GM21529 (cell line): Measurements from ENCODE around the gene CRAMP1.

Source experiments
- ATAC-seq: cut with Tn5 transposase; IDR thresholded peaks from one replicate; pipeline ENCODE4 v1.9.1; 2021; ENCODE audit not compliant: unreplicated experiment

Gene CRAMP1

DNA sequence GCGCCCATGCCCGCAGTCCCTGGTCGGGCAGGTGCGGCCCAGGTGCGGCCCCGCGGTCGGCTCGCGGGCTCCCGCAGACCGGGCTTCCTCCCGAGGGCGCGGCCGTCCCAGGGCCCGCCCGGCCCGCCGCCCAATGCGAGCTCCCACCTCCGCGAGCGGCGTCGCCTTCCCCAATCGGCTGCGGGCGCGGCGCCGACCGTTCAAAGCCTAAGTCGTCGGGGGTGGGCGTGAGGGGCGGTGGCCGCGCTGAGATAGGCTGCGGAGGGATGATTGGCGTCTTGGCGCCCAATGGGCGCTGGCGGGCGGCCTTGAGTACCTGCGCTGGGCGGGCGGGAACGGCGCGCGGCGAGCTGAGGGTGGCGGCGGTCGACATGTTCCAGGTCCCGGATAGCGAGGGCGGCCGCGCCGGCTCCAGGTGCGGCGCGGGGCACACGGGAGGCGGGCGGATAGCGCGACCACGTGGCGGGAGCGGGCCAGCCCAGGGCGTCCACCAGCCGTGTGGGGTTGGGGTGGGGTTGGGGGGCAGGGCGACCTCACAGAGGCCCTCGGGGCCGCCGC is 65.9 kb downstream of the CRAMP1 start, which contains the start of gene JPT2:
Gene JPT2 (plus strand): TSS at position 338 of the 558 bp plus-strand sequence. CDS start 34 bp downstream, at position 372.
- peak; percentile 88 for ATAC-seq

- peak; percentile 13 for ATAC-seq
These were observed 66.4 kb downstream of the CRAMP1 start for GRCh38 chr16:1678500-1679098.

DNA sequence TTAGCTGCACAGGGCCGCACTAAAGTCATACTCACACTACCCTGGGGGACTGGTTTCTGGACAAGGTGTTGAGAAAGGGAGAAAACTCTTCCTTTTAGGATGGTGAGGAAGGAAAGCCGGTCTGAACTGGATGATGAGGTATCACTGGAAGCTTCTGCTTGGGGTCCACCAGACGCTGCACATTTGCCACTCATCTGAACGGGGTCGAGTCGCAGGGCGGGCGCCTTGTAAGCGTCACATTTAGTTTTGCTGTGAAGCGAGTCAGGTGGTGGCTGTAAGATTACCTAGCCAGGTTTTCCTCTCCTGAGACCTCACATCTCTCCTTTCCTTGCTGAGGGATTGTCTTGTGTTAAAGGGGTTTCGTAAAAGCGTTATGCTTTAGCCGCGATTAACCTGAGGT is 68.2 kb downstream of the CRAMP1 start:
- no peak for ATAC-seq

DNA sequence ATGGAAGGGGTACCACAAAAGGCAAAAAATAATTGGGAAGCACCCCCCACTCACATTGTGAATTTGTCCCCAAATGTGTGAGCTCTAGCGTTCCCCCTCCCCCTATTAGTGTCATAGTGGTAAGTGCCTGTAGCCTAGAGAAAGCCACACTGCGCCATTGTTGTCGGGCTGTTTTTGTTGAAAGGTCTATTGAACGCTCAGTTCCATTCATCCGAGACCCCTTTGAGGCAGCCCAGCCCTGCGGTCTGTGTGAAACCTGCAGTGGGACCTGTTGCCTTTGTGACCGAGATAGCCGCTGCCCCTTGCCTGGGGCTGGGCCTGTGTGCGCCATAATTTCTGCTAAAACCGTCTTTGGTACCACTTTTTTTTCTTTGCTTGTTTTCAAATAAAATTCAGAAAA is 68.9 kb downstream of the CRAMP1 start:
- no peak for ATAC-seq

DNA sequence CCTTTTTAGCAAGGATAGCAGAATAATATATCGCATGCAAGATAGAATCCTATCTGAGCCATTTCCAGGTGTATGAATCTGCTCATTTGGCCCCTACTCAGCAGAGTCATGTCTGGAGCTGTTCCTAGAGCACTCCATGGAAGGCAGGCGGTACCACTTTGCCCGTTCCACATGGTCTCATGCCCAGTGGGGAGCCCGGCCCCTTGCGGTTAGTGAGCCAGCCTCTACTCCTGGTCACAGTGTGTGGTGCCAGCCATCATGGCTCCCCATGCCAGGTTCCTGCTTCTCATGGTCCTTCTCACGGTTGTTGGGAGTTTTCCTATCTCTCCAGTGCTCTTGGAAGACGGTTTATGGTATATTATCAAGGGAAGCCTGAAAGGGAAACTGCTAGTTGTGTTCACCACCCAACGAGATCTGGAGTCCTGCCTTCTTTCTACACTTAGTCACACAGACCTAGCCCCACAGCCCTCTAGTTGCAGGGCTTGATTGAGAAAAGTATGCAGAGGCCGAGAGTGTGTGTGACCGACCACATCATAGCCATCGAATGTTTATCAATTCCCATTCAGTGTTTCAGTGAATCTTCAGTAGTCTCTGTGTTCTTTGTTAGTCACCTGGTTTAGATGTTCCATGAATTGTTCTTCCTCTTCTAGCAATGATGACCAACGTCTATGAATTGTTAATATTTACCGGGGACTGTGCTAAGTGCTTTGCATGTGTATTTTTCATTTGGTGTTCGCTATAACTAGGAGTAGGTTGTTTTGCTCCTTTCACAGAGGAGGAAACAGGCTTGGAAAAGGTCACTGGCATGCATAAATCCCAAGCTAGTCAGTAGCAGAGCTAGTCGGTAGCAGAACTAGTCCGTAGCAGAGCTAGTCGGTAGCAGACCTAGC is 75.5 kb downstream of the CRAMP1 start:
- no peak for ATAC-seq

DNA sequence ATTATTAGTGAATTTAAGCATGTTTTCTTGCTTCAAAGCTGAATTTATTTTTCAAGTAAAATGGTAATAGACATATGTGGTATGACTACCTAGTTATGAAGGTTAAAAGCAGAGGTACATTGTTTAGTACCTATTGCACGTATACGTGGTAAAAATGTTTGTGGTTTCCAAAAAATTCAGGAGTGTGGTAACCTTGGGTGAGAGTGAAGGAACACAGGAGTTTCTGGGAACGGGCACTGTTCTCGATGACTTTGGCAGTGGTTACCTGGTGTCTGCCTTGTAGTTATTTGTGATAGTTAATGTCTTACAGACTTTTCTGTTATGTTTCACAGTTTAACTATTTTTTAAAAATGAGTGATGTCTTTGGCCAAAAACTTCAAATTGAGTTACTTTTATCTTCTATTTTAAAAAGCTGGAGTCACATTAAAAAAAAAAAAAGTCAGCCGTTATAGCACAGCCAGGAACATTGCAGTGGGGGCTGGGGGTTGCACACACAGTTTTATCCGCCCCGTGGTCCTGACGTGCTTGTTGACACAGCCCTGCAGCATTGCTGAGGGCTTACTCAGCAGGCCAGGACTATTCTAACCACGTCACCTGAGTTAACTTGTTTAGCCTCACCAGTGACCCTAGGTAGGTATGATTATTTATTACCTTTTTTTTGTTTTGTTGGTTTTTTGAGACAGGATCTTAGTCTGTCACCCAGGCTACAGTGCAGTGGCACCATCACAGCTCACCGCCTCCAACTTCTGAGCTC is 76.8 kb downstream of the CRAMP1 start:
- ATAC-seq = no peak

- no peak for ATAC-seq
These were observed 77.7 kb downstream of the CRAMP1 start for GRCh38 chr16:1689853-1690252.

DNA sequence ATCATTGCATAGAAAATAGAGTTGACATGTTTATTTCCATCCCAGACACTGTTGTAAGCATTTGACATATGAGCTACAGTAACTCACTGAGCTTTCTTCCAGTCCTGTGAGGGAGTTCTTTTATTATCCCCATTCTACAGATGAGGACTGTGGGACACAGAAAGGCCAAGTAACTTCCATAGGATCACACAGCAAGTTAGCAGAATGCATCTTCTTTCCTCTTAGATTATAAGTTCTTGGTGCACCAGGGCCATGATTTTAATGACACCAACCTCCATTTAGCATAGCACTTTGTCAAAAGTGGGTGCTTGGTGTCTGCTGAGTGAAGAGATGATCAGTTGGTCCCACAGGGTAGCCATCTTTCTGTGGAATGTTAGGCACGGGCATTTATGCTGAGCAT is 78.7 kb downstream of the CRAMP1 start:
- ATAC-seq = no peak

DNA sequence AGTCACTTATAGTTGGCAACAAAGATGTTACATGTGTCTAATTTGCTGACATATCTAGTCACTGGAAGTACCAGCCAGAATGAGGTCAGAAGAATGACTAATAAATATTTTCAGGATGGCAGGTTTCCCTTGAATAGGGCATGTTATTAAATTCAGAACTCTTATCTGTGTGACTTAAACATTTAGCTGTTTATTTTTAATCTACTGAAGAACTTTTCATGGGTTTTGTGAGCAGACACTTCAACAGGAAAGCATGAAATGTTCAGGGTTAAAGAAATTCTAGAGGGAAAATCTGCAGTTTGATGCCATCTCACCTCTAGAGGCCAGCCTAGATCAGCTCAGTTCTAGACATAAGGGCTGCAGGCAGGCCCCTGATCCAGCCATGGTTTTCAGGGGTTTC is 79.1 kb downstream of the CRAMP1 start:
- no peak for ATAC-seq

- no peak for ATAC-seq
These were observed 79.8 kb downstream of the CRAMP1 start for GRCh38 chr16:1691956-1692355.

DNA sequence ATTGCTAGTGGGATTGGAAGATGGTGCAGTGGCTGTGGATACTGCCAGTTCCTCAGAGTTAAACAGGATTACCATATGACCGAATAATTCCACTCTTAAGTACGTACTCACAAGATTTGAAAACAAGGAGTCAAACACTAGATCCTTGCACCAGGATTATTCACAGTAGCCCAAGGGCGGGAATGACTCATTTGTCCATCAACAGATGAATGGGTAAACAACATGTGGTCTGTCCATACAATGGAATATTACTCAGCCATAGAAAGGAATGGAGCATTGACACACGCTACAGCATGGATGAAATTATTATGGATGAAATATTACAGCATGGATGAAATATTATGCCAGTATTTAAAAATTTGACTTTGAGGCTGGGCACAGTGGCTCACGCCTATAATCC is 84.7 kb downstream of the CRAMP1 start:
- no peak for ATAC-seq

DNA sequence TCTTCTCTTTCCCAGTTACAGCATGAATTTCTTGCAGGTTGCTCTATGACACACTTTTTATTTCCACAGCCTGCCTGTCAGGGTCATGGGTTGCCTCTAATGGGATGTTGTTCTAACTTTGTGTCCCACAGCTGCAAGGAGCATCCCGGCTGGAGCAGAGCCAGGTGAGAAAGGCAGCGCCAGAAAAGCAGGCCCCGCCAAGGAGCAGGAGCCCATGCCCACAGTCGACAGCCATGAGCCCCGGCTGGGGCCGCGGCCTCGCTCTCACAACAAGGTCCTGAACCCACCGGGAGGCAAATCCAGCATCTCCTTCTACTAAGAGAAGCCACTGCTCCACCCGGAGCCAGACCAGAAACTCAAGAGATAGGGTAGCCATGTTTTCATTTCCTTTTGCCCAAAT is 86.5 kb downstream of the CRAMP1 start:
- no peak for ATAC-seq

DNA sequence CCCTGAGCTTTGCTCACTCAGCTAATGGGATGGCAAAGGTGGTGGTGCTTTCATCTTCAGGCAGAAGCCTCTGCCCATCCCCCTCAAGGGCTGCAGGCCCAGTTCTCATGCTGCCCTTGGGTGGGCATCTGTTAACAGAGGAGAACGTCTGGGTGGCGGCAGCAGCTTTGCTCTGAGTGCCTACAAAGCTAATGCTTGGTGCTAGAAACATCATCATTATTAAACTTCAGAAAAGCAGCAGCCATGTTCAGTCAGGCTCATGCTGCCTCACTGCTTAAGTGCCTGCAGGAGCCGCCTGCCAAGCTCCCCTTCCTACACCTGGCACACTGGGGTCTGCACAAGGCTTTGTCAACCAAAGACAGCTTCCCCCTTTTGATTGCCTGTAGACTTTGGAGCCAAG is 88.1 kb downstream of the CRAMP1 start:
- no peak for ATAC-seq

- ATAC-seq = no peak
These were observed 89.2 kb downstream of the CRAMP1 start for GRCh38 chr16:1701216-1701878.

GRCh38 chr16:1705324-1705687 is 93.1 kb downstream of the CRAMP1 start:
- peak; percentile 9 for ATAC-seq

GRCh38 chr16:1705688-1706385 is 93.7 kb downstream of the CRAMP1 start, which contains the start of gene MAPK8IP3:
Gene MAPK8IP3, plus strand, starts transcription at chr16:1706195. Its CDS starts 145 bp downstream, at chr16:1706340.
- ATAC-seq = peak; percentile 70

- ATAC-seq = peak; percentile 23
These were observed 94.4 kb downstream of the CRAMP1 start for GRCh38 chr16:1706386-1707192.

DNA sequence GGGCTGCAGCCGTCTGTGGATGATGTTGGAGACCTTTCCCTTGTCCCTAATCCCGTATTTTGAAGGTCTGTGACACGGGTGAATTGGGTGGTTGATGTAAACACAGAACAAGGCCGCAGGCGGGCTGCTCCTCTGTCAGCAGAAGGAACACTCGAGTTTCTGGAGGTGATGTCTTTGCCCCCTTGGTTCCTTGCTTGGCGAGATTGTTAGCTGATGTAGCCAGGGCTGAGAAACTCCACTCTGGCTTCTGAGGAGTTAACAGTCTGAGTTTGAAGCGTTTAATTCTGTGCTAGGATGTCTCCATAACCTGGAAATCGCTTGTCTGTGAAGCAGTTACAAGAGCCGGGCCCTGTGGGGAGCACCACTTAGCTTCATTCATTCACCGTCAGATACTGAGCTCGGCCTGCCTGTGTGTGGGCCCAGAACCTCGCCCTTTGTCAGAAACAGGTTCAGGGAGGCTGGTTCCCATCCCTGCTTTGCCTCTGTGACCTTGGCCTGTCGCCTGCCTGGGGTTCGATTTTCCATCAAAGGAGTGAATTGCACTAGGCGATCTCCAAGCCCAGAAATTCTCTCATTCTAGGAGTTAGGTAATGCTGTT is 95.1 kb downstream of the CRAMP1 start:
- no peak for ATAC-seq
